KMS-11 (cell line): ENCODE results near the gene SLC12A4.
"Not testable (repeated sequence)": the region's sequence is repeated elsewhere in the genome, so short reads cannot be mapped to it uniquely, and the experiment has no call there.

ENCODE experiments used
- H2AFZ ChIP-seq: fragments of 200-600 bp; sonication (generic); 2 replicates; pipeline ENCODE4 v1.6.1; 2016; ENCODE audit warnings: antibody characterized with exemption, mixed run types, low read depth
- H3K27ac ChIP-seq: fragments of 200-600 bp; sonication (generic); 2 replicates; pipeline ENCODE4 v1.6.1; 2016; ENCODE audit warnings: mild to moderate bottlenecking, mixed run types
- H3K27me3 ChIP-seq: fragments of 200-600 bp; sonication (generic); 2 replicates; pipeline ENCODE4 v1.6.1; 2017; ENCODE audit warnings: mild to moderate bottlenecking, low read depth, mixed run types, moderate library complexity; ENCODE audit not compliant: insufficient read depth
- H3K36me3 ChIP-seq: fragments of 200-600 bp; sonication (generic); 2 replicates; pipeline ENCODE4 v1.6.1; 2017; ENCODE audit warnings: mild to moderate bottlenecking, mixed run types; ENCODE audit not compliant: insufficient read depth
- H3K4me1 ChIP-seq: fragments of 200-600 bp; sonication (generic); 2 replicates; pipeline ENCODE4 v1.6.1; 2016; ENCODE audit warnings: mild to moderate bottlenecking, low read depth, mixed run types; ENCODE audit not compliant: poor library complexity, severe bottlenecking
- H3K4me2 ChIP-seq: fragments of 200-600 bp; sonication (generic); 2 replicates; pipeline ENCODE4 v1.7.0; 2016; ENCODE audit warnings: mild to moderate bottlenecking, mixed run types
- H3K4me3 ChIP-seq: fragments of 200-600 bp; sonication (generic); IDR thresholded peaks from 2 replicates; pipeline ENCODE4 v1.6.1; 2017; ENCODE audit warnings: low read depth, low read length, mixed read lengths; ENCODE audit not compliant: insufficient read depth
- H3K79me2 ChIP-seq: fragments of 200-600 bp; sonication (generic); 2 replicates; pipeline ENCODE4 v1.6.1; 2016; ENCODE audit warnings: low read depth, mixed run types; ENCODE audit not compliant: insufficient read depth
- H3K9ac ChIP-seq: fragments of 200-600 bp; sonication (generic); 2 replicates; pipeline ENCODE4 v1.6.1; 2016; ENCODE audit warnings: mild to moderate bottlenecking, mixed run types
- H4K20me1 ChIP-seq: fragments of 200-600 bp; sonication (generic); 2 replicates; pipeline ENCODE4 v1.6.1; 2016; ENCODE audit warnings: mild to moderate bottlenecking, mixed run types; ENCODE audit not compliant: insufficient read depth
- TF ChIP-seq, protein P1 (sequence below): fragments of 200-600 bp; sonication (generic); conservative IDR thresholded peaks from 2 replicates; pipeline ENCODE4 v1.6.1; 2017; ENCODE audit warnings: low read depth, mild to moderate bottlenecking, antibody characterized with exemption, low read length, moderate library complexity, mixed read lengths

Gene SLC12A4

DNA sequence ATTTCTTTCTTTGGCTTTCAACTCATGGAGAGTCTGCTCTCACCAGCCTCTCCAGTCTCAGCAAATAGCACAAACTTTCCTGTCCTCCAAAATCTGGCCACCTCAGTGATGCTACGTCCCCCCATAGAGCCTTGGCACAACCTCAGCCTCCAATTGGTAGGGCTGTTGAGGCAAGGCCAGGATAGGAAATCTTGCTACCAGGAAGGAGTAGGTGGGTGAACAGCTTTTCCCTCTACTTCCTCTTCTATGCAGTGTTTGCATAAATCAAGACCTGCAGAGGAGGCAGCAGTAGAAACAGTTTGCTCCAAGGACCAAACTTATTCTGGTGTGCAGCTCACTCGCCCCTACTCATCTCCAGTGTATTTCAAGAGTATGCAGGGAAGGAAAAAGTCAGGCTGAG lies 31.5 kb upstream of the SLC12A4 start:
- Histone ChIP-seq H4K20me1 (no peaks in the 10 kb centered on the region), H3K79me2 (no peaks in the 10 kb centered on the region), H3K4me3 (no peak overlapping the region), H2AFZ (no peak overlapping the region), H3K4me2 (no peak overlapping the region), H3K36me3 (no peaks in the 10 kb centered on the region), H3K9ac (no peak overlapping the region), H3K27ac (no peak overlapping the region), H3K27me3 (no peaks in the 10 kb centered on the region), H3K4me1 (no peaks in the 10 kb centered on the region)
- TF ChIP-seq, protein P1, sequence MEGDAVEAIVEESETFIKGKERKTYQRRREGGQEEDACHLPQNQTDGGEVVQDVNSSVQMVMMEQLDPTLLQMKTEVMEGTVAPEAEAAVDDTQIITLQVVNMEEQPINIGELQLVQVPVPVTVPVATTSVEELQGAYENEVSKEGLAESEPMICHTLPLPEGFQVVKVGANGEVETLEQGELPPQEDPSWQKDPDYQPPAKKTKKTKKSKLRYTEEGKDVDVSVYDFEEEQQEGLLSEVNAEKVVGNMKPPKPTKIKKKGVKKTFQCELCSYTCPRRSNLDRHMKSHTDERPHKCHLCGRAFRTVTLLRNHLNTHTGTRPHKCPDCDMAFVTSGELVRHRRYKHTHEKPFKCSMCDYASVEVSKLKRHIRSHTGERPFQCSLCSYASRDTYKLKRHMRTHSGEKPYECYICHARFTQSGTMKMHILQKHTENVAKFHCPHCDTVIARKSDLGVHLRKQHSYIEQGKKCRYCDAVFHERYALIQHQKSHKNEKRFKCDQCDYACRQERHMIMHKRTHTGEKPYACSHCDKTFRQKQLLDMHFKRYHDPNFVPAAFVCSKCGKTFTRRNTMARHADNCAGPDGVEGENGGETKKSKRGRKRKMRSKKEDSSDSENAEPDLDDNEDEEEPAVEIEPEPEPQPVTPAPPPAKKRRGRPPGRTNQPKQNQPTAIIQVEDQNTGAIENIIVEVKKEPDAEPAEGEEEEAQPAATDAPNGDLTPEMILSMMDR: no peak

DNA sequence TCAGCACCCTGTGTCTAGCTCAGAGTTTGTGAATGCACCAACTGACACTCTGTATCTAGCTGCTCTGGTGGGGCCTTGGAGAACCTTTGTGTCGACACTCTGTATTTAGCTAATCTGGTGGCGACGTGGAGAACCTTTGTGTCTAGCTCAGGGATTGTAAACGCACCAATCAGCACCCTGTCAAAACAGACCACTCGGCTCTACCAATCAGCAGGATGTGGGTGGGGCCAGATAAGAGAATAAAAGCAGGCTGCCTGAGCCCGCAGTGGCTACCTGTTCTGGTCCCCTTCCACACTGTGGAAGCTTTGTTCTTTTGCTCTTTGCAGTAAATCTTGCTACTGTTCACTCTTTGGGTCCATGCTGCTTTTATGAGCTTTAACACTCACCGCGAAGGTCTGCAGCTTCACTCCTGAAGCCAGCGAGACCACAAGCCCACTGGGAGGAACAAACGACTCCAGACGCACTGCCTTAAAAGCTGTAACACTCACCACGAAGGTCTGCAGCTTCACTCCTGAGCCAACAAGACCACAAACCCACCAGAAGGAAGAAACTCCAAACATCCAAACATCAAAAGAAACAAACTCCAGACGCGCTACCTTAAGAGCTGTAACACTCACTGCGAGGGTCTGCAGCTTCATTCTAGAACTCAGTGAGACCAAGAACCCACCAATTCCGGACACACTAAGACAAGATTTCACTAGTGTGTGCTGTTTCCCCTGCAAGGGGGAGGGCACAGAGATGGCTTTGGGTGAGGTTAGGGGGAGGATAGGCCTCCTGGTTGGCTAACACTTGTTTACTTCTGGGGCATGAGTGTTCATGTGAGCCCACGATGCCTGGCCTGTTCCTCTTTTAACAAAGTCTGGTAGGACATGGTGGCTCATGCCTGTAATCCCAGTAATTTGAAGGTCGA lies 30.6 kb upstream of the SLC12A4 start, which contains the start of gene DPEP2:
Gene DPEP2, minus strand, starts transcription at position 706 of the 910 bp plus-strand sequence. CDS start 6,272 bp downstream, outside the sequence.
- H4K20me1 ChIP-seq, H3K27me3 ChIP-seq, H3K27ac ChIP-seq, H3K9ac ChIP-seq, H3K4me3 ChIP-seq, H2AFZ ChIP-seq, H3K4me2 ChIP-seq, H3K79me2 ChIP-seq, H3K36me3 ChIP-seq, H3K4me1 ChIP-seq: not testable (repeated sequence)

DNA sequence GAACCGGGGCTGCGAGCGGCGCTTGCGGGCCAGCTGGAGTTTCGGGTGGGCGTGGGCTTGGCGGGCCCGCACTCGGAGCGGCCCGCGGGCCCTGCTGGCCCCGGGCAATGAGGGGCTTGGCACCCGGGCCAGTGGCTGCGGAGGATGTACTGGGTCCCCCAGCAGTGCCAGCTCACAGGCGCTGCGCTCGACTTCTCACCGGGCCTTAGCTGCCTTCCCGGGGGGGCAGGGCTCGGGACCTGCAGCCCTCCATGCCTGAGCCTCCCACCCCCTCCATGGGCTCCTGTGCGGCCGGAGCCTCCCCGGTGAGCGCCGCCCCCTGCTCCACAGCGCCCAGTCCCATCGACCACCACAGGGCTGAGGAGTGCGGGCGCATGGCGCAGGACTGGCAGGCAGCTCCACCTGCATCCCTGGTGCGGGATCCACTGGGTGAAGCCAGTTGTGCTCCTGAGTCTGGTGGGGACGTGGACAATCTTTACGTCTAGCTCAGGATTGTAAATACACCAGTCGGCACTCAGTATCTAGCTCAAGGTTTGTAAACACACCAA lies 29.9 kb upstream of the SLC12A4 start:
- H3K9ac ChIP-seq, H3K36me3 ChIP-seq, H4K20me1 ChIP-seq, H3K4me3 ChIP-seq, H2AFZ ChIP-seq, H3K4me1 ChIP-seq, H3K79me2 ChIP-seq, H3K27ac ChIP-seq, H3K27me3 ChIP-seq, H3K4me2 ChIP-seq: not testable (repeated sequence)

DNA sequence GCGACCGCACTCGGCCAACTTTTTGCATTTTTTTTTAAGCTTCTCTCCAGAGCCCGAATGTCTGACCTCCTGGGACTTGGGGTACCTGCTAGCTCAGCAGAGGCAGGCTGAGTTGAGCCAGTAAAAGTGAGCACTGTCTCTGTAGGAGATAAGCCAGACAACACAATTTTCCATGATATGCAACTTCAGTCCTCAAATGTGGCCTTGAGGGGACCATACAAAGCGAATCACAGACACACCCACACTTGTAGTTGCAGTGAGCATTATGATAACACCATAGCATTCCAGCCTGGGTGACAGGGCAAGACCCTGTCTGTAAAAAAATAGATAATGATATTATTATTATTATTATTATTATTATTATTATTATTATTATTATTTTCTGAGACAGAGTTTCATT lies 28.2 kb upstream of the SLC12A4 start:
- H3K4me1 ChIP-seq: peaks cover 14% of the 10 kb centered on the region
- H3K27ac ChIP-seq: no peak overlapping the region
- no peaks in the 10 kb centered on the region for H4K20me1 ChIP-seq
- no peak overlapping the region for H3K4me3 ChIP-seq
- no peaks in the 10 kb centered on the region for H3K36me3 ChIP-seq
- no peak overlapping the region for H3K4me2 ChIP-seq
- TF ChIP-seq, protein P1: no peak
- no peak overlapping the region for H2AFZ ChIP-seq
- H3K79me2 ChIP-seq: no peaks in the 10 kb centered on the region
- no peaks in the 10 kb centered on the region for H3K27me3 ChIP-seq
- H3K9ac ChIP-seq: no peak overlapping the region

DNA sequence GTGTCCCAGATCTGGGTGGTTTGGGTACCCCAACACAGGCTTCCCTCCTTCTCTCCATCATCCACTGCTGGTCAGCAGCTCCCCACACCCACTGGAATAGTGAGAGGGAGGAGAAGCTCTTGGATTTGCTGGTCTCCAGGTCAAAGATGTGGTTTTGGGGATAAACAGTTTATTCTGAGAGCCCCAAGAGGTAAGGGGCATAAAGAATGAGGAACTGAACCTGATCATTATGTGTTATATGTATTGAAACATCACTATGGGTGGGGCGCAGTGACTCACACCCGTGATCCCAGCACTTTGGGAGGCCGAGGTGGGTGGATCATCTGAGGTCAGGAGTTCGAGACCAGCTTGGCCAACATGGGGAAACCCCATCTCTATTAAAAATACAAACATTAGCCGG lies 27.0 kb upstream of the SLC12A4 start:
- H3K4me1 ChIP-seq: peaks cover 14% of the 10 kb centered on the region
- no peak overlapping the region for H3K9ac ChIP-seq
- no peak overlapping the region for H3K27ac ChIP-seq
- no peak overlapping the region for H3K4me2 ChIP-seq
- H2AFZ ChIP-seq: no peak overlapping the region
- no peaks in the 10 kb centered on the region for H4K20me1 ChIP-seq
- no peaks in the 10 kb centered on the region for H3K27me3 ChIP-seq
- TF ChIP-seq, protein P1: no peak
- H3K36me3 ChIP-seq: no peaks in the 10 kb centered on the region
- no peaks in the 10 kb centered on the region for H3K79me2 ChIP-seq
- H3K4me3 ChIP-seq: no peak overlapping the region

DNA sequence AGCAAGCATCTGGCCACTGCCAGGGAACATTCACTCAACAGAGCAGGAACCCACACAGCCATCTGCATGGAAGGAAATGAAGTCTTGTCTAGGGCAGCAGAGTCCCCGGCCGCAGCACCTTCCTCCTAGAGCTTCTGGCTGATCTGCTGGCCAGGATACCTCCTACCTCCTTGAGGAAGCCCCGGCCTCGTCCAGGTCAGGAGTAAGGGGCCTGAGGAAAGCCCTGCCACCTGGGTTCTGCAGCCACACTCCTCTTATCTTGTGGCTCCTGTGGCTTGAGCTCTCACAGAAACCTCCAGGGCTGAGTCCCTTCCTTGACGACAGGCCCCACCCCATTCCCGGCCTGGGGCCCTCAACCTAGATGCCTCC lies 25.6 kb upstream of the SLC12A4 start:
- not testable (repeated sequence) for H3K36me3 ChIP-seq, H3K4me3 ChIP-seq, H3K79me2 ChIP-seq, H4K20me1 ChIP-seq, H3K27ac ChIP-seq, H3K27me3 ChIP-seq
- Histone ChIP-seq H3K4me1 (peaks cover 14% of the 10 kb centered on the region), H2AFZ (peak overlapping the region; percentile 99), H3K4me2 (peak overlapping the region; percentile 92; the same call in 1 of the 2 replicates), H3K9ac (peak overlapping the region; percentile 49; the same call in 1 of the 2 replicates)
